Measurements from ENCODE around the gene NDUFAF4.

GRCh38 chr6:96897396-96898240 lies at the start of gene NDUFAF4:
- TF ChIP-seq CTCF (conservative IDR thresholded peaks at IDR 0.05; ENCODE audit: low read depth in 2 of 2), result peak; percentile 77 to 87
- no peak for TF ChIP-seq REST (IDR thresholded peaks at IDR 0.05; ENCODE audit: unreplicated experiment)
- no peak for TF ChIP-seq ZNF114 (CRISPR knock-in tag; IDR thresholded peaks at IDR 0.05)
- TF ChIP-seq POLR2AphosphoS5 (IDR thresholded peaks at IDR 0.05; ENCODE audit: low read depth), result peak; percentile 86
- TF ChIP-seq EZH2 (IDR thresholded peaks at IDR 0.05; ENCODE audit: low read depth, unreplicated experiment), result no peak
- no peak for TF ChIP-seq EZH2phosphoT487 (IDR thresholded peaks at IDR 0.05; ENCODE audit: unreplicated experiment)
- TF ChIP-seq ZNF462 (CRISPR knock-in tag; IDR thresholded peaks at IDR 0.05), result no peak
- no peak for TF ChIP-seq JUNB (IDR thresholded peaks at IDR 0.05; ENCODE audit: unreplicated experiment)
- peak; percentile 68 for TF ChIP-seq CREB1 (CRISPR knock-in tag; IDR thresholded peaks at IDR 0.05; ENCODE audit: low read depth)
- peak; percentile 51; the same call in 1 of the 2 replicates for TF ChIP-seq ETS1 (IDR thresholded peaks at IDR 0.05)
- no peak for TF ChIP-seq STAT1 (IDR thresholded peaks at IDR 0.05; ENCODE audit: unreplicated experiment)
- TF ChIP-seq ZNF331 (CRISPR knock-in tag; IDR thresholded peaks at IDR 0.05; ENCODE audit: low read depth), result no peak
- TF ChIP-seq NANOG (IDR thresholded peaks at IDR 0.05; ENCODE audit: borderline replicate concordance), result no peak
